Neutrophil (primary cell): ENCODE measurements around the gene PDCD1LG2.

ENCODE experiments used
- H3K27ac ChIP-seq: fragments of 200-600 bp; sonication (generic); 2 replicates; pipeline ENCODE4 v1.5.1; 2016; ENCODE audit warnings: mild to moderate bottlenecking, moderate library complexity
- H3K27me3 ChIP-seq: fragments of 200-600 bp; sonication (generic); 2 replicates; pipeline ENCODE4 v1.6.0; 2016; ENCODE audit warnings: mild to moderate bottlenecking
- H3K36me3 ChIP-seq: fragments of 200-600 bp; sonication (generic); 2 replicates; pipeline ENCODE4 v1.5.1; 2017
- H3K4me1 ChIP-seq, 2 experiments: fragments of 200-600 bp in 1 of 2; sonication (generic) in 1 of 2; 1 replicate in 1 of 2; 2 replicates in 1 of 2; pipeline versions ENCODE4 v1.5.1 to v1.6.1; 2013 to 2016; ENCODE audit warnings: low read depth in 1 of 2, low read length in 1 of 2, mild to moderate bottlenecking in 1 of 2, moderate library complexity in 1 of 2; ENCODE audit not compliant: control insufficient read depth in 1 of 2, insufficient read depth in 1 of 2
- H3K4me3 ChIP-seq, 2 experiments: fragments of 200-600 bp in 1 of 2; sonication (generic) in 1 of 2; 1 replicate in 1 of 2; 2 replicates in 1 of 2; pipeline ENCODE4 v1.5.1; 2013 to 2016; ENCODE audit warnings: low read depth in 1 of 2, low read length in 1 of 2, mild to moderate bottlenecking in 1 of 2, moderate library complexity in 1 of 2
- H3K9me3 ChIP-seq: fragments of 200-600 bp; sonication (generic); 2 replicates; pipeline ENCODE4 v1.5.1; 2016
- TF ChIP-seq, protein P1 (sequence below): fragments of 200-600 bp; sonication (generic); IDR thresholded peaks from 2 replicates; pipeline ENCODE4 v1.5.1; 2016; ENCODE audit warnings: antibody characterized with exemption

Gene PDCD1LG2

DNA sequence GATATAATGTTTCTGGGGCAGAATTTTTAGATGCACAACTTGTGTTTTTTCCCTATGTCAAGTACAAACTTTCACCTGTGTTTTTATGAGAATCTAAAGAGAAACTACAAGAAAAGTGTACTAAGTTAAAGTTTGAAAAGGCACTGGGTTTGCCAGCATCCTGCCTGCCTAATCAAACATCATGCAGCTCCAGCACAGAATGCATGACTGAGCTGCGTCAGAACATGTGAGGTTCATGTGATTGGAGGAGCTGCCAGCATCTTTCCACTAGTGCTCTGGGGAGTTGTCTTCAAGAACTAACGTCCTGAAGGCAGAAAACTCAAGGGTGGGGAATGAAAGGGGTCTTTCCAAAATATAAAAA is 72.5 kb downstream of the PDCD1LG2 start:
- H3K4me3 ChIP-seq = no peak overlapping the region
- no peak overlapping the region for H3K27ac ChIP-seq
- no peaks in the 10 kb centered on the region for H3K27me3 ChIP-seq
- H3K4me1 ChIP-seq = peaks cover 5 to 7% of the 10 kb centered on the region in 2 experiments
- H3K36me3 ChIP-seq = no peaks in the 10 kb centered on the region
- no peaks in the 10 kb centered on the region for H3K9me3 ChIP-seq
- TF ChIP-seq, protein P1, sequence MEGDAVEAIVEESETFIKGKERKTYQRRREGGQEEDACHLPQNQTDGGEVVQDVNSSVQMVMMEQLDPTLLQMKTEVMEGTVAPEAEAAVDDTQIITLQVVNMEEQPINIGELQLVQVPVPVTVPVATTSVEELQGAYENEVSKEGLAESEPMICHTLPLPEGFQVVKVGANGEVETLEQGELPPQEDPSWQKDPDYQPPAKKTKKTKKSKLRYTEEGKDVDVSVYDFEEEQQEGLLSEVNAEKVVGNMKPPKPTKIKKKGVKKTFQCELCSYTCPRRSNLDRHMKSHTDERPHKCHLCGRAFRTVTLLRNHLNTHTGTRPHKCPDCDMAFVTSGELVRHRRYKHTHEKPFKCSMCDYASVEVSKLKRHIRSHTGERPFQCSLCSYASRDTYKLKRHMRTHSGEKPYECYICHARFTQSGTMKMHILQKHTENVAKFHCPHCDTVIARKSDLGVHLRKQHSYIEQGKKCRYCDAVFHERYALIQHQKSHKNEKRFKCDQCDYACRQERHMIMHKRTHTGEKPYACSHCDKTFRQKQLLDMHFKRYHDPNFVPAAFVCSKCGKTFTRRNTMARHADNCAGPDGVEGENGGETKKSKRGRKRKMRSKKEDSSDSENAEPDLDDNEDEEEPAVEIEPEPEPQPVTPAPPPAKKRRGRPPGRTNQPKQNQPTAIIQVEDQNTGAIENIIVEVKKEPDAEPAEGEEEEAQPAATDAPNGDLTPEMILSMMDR = no peak

DNA sequence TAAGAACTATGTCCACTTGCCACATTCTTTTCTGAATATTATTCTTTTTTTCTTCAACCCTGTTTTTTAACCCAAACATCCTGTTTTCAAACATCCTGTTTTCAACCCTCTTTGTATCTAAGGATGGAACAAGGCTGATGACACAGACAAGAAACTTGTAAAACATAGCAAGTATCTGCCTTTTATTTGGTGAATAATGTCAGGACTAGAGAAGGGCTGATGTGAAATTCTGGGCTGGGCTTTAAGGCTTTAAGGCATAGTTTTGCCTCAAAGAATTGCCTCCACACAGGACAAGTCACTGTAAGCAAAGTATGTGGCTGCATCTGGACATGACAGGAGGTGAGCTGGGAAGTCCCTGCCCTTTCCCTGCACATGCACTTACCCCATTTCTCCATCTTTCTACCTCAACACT is 76.1 kb downstream of the PDCD1LG2 start:
- H3K27me3 ChIP-seq = no peaks in the 10 kb centered on the region
- no peak overlapping the region for H3K27ac ChIP-seq
- no peaks in the 10 kb centered on the region for H3K9me3 ChIP-seq
- H3K4me3 ChIP-seq = no peak overlapping the region
- H3K4me1 ChIP-seq = no peaks in the 10 kb centered on the region
- H3K36me3 ChIP-seq = no peaks in the 10 kb centered on the region
- TF ChIP-seq, protein P1 = no peak

DNA sequence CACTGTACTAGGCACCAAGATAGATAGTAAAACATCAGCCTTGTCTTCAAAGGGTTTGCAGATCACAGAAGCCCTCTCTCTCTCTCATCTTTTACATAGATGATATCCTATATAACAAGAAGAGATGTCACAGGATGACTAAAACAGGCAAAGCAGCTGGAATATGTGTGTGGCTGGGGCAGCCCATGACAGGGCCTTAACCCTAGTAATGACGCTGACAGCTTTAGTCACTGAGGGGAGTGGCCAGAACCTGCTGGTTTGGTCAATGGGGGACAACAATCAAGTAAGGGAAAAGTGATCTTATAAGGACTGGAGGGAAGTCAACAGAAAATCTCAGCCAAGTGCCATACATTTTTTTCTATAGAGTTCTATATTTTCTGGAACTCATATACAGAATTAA is 76.7 kb downstream of the PDCD1LG2 start:
- no peaks in the 10 kb centered on the region for H3K9me3 ChIP-seq
- H3K27ac ChIP-seq = no peak overlapping the region
- no peaks in the 10 kb centered on the region for H3K36me3 ChIP-seq
- no peak overlapping the region for H3K4me3 ChIP-seq
- TF ChIP-seq, protein P1 = no peak
- H3K27me3 ChIP-seq = no peaks in the 10 kb centered on the region
- H3K4me1 ChIP-seq = no peaks in the 10 kb centered on the region

DNA sequence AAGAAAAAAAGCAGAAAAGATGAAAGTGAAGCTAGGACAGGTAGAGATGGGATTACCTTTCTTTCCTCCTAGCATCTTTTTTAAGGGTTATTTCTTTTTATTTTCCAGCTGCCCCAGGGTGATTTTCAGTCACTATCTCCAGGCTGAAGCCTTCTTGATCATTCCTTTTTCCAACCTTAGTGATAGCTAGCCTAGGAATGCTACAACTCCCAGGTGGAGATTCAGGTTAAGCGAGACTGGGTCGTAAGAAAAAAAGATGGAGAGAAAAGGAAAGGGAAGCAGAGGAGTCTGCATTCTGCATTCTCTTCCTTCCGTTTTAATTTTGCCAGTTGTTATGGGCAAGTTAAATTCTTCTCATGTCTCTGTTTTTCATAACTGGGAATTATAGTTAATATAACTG is 81.9 kb downstream of the PDCD1LG2 start:
- Histone ChIP-seq H3K36me3 (no peaks in the 10 kb centered on the region), H3K27ac (no peak overlapping the region), H3K9me3 (no peaks in the 10 kb centered on the region), H3K4me3 (no peak overlapping the region), H3K27me3 (no peaks in the 10 kb centered on the region), H3K4me1 (peaks cover 7 to 9% of the 10 kb centered on the region in 2 experiments)
- TF ChIP-seq, protein P1 = no peak

DNA sequence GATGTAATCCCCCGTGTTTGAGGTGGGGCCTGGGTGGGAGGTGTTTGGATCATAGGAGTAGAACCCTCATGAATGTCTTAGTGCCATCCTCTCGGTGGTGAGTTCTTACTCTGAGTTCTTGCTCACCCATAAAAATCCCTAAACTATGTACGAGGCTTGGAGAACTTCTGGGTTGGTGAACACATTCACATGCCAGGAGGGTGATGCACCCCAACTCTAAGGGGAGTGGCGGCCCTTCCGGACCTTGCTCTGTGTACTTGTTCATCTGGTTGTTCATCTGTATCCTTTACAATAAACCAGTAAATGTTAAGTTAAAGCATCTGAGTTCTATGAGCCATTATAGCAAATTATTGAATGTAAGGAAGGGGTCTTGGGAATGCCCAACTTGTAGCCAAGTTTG is 82.6 kb downstream of the PDCD1LG2 start:
- H3K27me3 ChIP-seq = no peaks in the 10 kb centered on the region
- no peaks in the 10 kb centered on the region for H3K36me3 ChIP-seq
- no peaks in the 10 kb centered on the region for H3K9me3 ChIP-seq
- no peak overlapping the region for H3K4me3 ChIP-seq
- TF ChIP-seq, protein P1 = no peak
- no peak overlapping the region for H3K27ac ChIP-seq
- peaks cover 7 to 9% of the 10 kb centered on the region in 2 experiments for H3K4me1 ChIP-seq

DNA sequence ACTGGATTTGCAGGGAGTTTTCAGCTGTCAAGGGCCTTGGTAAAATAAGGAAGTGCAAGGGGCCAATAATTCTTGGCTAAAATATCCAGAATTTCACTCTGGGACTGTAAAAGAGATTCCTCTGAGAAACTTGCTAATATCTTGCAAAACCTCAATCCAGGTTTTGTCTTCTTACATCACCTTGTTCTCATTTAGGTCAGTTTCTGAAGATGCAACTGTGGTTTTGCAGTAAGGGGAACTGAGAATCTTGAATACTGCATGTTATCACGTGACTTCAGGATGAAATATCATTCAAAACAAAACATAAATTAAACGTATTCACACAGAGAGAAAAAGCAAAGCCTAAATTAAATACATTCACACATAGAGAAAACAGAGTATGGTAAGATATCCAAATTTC is 83.6 kb downstream of the PDCD1LG2 start:
- H3K36me3 ChIP-seq = no peaks in the 10 kb centered on the region
- TF ChIP-seq, protein P1 = no peak
- no peak overlapping the region for H3K27ac ChIP-seq
- no peaks in the 10 kb centered on the region for H3K9me3 ChIP-seq
- H3K4me1 ChIP-seq = peaks cover 7 to 9% of the 10 kb centered on the region in 2 experiments
- H3K4me3 ChIP-seq = no peak overlapping the region
- H3K27me3 ChIP-seq = no peaks in the 10 kb centered on the region
